ENCODE results near the gene CELSR1.

GRCh38 chr22:46312056-46312455 is 225.4 kb downstream of the CELSR1 start:
- no peak for TF ChIP-seq POLR2A (IDR thresholded peaks at IDR 0.05; ENCODE audit: low read length)
- no peak for TF ChIP-seq GATA1 (IDR thresholded peaks at IDR 0.05; ENCODE audit: low read depth, low read length)

Data from erythroblast (primary cell).